ENCODE measurements around the gene CTNNBL1.
"Not testable (repeated sequence)": the region's sequence is repeated elsewhere in the genome, so short reads cannot be mapped to it uniquely, and the experiment has no call there.

The CTNNBL1 gene

GRCh38 chr20:37677969-37678861 lies 15.6 kb upstream of the CTNNBL1 start:
- no peak overlapping the region for H3K4me3 ChIP-seq (ENCODE audit: low read depth, low read length)
- TF ChIP-seq CTCF (IDR thresholded peaks at IDR 0.05; ENCODE audit: low read depth, low read length), result no peak

GRCh38 chr20:37679751-37680150 lies 14.1 kb upstream of the CTNNBL1 start:
- not testable (repeated sequence) for H3K4me3 ChIP-seq (ENCODE audit: low read depth, low read length)

- no peak overlapping the region for H3K4me3 ChIP-seq (ENCODE audit: low read depth, low read length)
- TF ChIP-seq CTCF (IDR thresholded peaks at IDR 0.05; ENCODE audit: low read depth, low read length), result no peak
These were observed 13.4 kb upstream of the CTNNBL1 start for GRCh38 chr20:37680420-37680819.

GRCh38 chr20:37681384-37682112 lies 12.3 kb upstream of the CTNNBL1 start:
- H3K4me3 ChIP-seq (ENCODE audit: low read depth, low read length), result no peak overlapping the region
- no peak for TF ChIP-seq CTCF (IDR thresholded peaks at IDR 0.05; ENCODE audit: low read depth, low read length)

- H3K4me3 ChIP-seq (ENCODE audit: low read depth, low read length), result not testable (repeated sequence)
These were observed 10.7 kb upstream of the CTNNBL1 start for GRCh38 chr20:37683146-37683545.

- TF ChIP-seq CTCF (IDR thresholded peaks at IDR 0.05; ENCODE audit: low read depth, low read length), result no peak
- H3K4me3 ChIP-seq (ENCODE audit: low read depth, low read length), result no peak overlapping the region
These were observed 6.9 kb upstream of the CTNNBL1 start for GRCh38 chr20:37686762-37687477.

GRCh38 chr20:37687478-37687805 lies 6.4 kb upstream of the CTNNBL1 start:
- no peak overlapping the region for H3K4me3 ChIP-seq (ENCODE audit: low read depth, low read length)
- TF ChIP-seq CTCF (IDR thresholded peaks at IDR 0.05; ENCODE audit: low read depth, low read length), result no peak

GRCh38 chr20:37688093-37688492 lies 5.7 kb upstream of the CTNNBL1 start:
- H3K4me3 ChIP-seq (ENCODE audit: low read depth, low read length), result no peak overlapping the region
- no peak for TF ChIP-seq CTCF (IDR thresholded peaks at IDR 0.05; ENCODE audit: low read depth, low read length)

All from WI38 (cell line).